ENCODE data around the gene ADAMTS3.

DNA sequence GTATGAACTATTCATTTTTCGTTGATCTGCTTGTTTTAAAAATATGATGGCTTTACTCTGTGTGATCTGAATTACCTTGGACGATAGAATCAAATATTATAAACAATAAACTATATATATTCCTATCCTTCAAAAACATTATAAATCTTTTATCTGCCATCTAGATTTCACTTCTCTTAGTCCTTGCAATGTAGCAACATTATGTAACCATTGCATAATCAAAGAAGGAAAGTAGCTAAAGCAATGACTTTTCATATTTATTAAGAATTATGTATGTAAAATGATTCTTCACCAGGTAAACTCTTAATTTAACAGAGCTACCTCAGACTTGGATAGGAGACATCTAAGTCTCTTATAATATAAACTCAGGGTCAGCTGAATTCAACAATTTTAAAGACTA is 210.5 kb downstream of the ADAMTS3 start:
- no peak for TF ChIP-seq POLR2A (IDR thresholded peaks at IDR 0.05)
- TF ChIP-seq, protein P1, sequence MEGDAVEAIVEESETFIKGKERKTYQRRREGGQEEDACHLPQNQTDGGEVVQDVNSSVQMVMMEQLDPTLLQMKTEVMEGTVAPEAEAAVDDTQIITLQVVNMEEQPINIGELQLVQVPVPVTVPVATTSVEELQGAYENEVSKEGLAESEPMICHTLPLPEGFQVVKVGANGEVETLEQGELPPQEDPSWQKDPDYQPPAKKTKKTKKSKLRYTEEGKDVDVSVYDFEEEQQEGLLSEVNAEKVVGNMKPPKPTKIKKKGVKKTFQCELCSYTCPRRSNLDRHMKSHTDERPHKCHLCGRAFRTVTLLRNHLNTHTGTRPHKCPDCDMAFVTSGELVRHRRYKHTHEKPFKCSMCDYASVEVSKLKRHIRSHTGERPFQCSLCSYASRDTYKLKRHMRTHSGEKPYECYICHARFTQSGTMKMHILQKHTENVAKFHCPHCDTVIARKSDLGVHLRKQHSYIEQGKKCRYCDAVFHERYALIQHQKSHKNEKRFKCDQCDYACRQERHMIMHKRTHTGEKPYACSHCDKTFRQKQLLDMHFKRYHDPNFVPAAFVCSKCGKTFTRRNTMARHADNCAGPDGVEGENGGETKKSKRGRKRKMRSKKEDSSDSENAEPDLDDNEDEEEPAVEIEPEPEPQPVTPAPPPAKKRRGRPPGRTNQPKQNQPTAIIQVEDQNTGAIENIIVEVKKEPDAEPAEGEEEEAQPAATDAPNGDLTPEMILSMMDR (IDR thresholded peaks at IDR 0.05 in 4 of 5, conservative IDR thresholded peaks at IDR 0.05 in 1 of 5) = no peak
